Spinal cord (tissue), 10 donors: Measurements from ENCODE around the gene STRN3. TPM values are rescaled to one million over a fixed set of nuclear protein-coding genes. Genes with fewer than 3 reads are reported as not detected.

Source experiments
- DNase-seq, 6 donors: peaks; one replicate each; pipeline versions ENCODE4 v3.0.0 to v3.0.0-alpha.2; 2013 to 2015; ENCODE audit warnings: low spot score in 6 of 6, low read depth in 4 of 6
- H3K27ac ChIP-seq: one replicate; pipeline ENCODE4 v1.5.1; 2013; ENCODE audit warnings: low read depth, low read length, control low read depth
- H3K27me3 ChIP-seq: one replicate; pipeline ENCODE4 v1.6.1; 2013; ENCODE audit warnings: low read length; ENCODE audit not compliant: control insufficient read depth, insufficient read depth
- H3K36me3 ChIP-seq: one replicate; pipeline ENCODE4 v1.6.1; 2013; ENCODE audit warnings: low read length; ENCODE audit not compliant: control insufficient read depth, insufficient read depth
- H3K4me1 ChIP-seq: one replicate; pipeline ENCODE4 v1.6.1; 2013; ENCODE audit warnings: low read length; ENCODE audit not compliant: control insufficient read depth, insufficient read depth
- H3K4me3 ChIP-seq: one replicate; pipeline ENCODE4 v1.5.1; 2013; ENCODE audit warnings: low read depth, low read length, control low read depth
- H3K9me3 ChIP-seq: one replicate; pipeline ENCODE4 v1.6.1; 2013; ENCODE audit warnings: low read length; ENCODE audit not compliant: control insufficient read depth, insufficient read depth
- WGBS: methylation state at CpG from one replicate; pipeline ENCODE4 v1.1.5; 2013; ENCODE audit warnings: missing lambda C conversion rate; ENCODE audit not compliant: insufficient coverage; 5-methylcytosine and 5-hydroxymethylcytosine counted together
- polyA plus RNA-seq, 2 donors: library from polyadenylated mRNA; unstranded; fragments of 120-200 nt; gene quantifications; one replicate each; pipeline ENCODE4 v1.2.1, GENCODE V29; 2013; ENCODE audit not compliant: insufficient read length in 2 of 2
- small RNA-seq: library from RNA; depleted of rRNA; stranded (forward); fragments of <200 nt; gene quantifications from one replicate; pipeline ENCODE3, GENCODE V24; 2014; ENCODE audit warnings: low replicate concordance
- total RNA-seq, 2 donors: library from RNA; depleted of rRNA in 1 of 2; stranded (reverse); fragments of 120-200 nt in 1 of 2; fragments of >200 nt in 1 of 2; gene quantifications; one replicate each; pipeline versions ENCODE4 v1.2.3 to v1.2.4, GENCODE V29; 2013 to 2014
- donor health status: healthy.

The STRN3 gene
- total and polyA plus RNA-seq, 4 donors: 31.6 to 72.7 (median 45.8) TPM

GRCh38 chr14:30848449-30849240, 177.5 kb downstream of the STRN3 start:
- no peak overlapping the region for H3K4me3 ChIP-seq
- H3K4me1 ChIP-seq: no peaks in the 10 kb centered on the region
- H3K27me3 ChIP-seq: no peaks in the 10 kb centered on the region
- H3K27ac ChIP-seq: no peak overlapping the region
- 93% methylated on average over 2 of the region's 4 CpGs for WGBS
- no peaks in the 10 kb centered on the region for H3K9me3 ChIP-seq
- no peak for DNase-seq
- no peaks in the 10 kb centered on the region for H3K36me3 ChIP-seq

Small RNA genes within 50 kb of the gene (small RNA-seq; reads per million reads assigned to genes)
- gene HIGD1AP17 (not detected), gene MIR624 (0.45 reads per million, percentile 51 among the genes with 10 or more reads in this experiment)

Other genes with a start within 250 kb of the STRN3 start
- gene COCH, start 151.8 kb downstream of the STRN3 start, total RNA-seq: 10 to 100 TPM; 17.1 to 22.4 TPM
- 10 to 100 TPM; 17.1 to 18.9 TPM for gene COCH, start 151.8 kb downstream of the STRN3 start, polyA plus RNA-seq
- 10 to 100 TPM; 16.5 to 27.3 TPM for gene AP4S1, start 730 bp downstream of the STRN3 start, total RNA-seq
- gene AP4S1, start 730 bp downstream of the STRN3 start, polyA plus RNA-seq: 10 to 100 TPM; 29.2 to 29.8 TPM
- gene HECTD1, start 181.4 kb upstream of the STRN3 start, total RNA-seq: 100 to 1,000 TPM; 192 to 309 TPM
- 100 to 1,000 TPM; 118 to 120 TPM for gene HECTD1, start 181.4 kb upstream of the STRN3 start, polyA plus RNA-seq